GM18519 (cell line): Measurements from ENCODE around the gene AMMECR1.
"Not testable (repeated sequence)": the region's sequence is repeated elsewhere in the genome, so short reads cannot be mapped to it uniquely, and the experiment has no call there.

ENCODE experiments used
- ATAC-seq: cut with Tn5 transposase; IDR thresholded peaks from one replicate; pipeline ENCODE4 v1.9.1; 2021; ENCODE audit warnings: mild to moderate bottlenecking, moderate library complexity; ENCODE audit not compliant: unreplicated experiment, low FRiP score

Gene AMMECR1

DNA sequence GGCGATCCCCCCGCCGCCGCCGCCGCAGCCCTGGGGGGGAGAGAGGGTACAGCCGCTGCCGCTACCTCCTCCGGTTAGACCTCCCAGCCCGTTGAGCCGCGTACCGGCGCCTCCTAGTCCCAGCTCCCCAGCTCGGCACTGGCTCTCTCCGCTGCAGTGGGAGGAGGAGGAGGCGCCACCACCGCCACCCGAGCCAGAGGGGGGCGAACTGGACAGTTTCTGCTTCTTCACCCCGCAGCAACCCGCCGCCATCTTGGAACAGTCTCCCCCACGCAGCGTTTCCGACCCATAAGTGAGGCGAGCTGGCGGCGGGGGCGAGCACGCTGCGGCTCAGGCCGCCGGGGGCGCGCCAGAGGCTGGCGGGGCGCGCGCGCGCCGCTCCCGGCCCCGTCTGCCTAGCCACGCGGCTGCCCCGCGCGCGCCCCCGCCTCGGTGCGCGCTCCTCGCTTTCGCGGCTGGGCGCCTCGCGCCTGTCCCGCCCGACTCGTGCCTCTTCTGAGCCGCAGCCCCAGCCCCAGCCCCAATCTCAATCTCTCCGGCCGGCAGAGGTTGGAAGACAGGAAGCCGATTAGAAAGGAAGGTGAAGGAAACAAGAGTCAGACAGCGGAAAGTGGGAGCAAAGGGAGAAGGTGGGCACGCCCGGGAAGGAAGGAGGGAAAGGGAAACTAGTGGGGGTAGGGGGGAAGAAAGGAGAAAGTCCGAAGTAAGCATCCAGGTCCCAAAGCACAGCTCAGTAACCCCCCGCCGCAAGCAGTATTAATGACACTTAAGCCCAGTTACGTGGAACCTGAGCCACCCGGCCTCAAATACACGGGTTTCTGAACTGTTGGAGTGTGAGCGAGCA lies at the start of gene AMMECR1:
Gene AMMECR1 (minus strand): TSS at position 266 of the 844 bp plus-strand sequence. CDS start 14 bp downstream, at position 252.
- ATAC-seq: peak; percentile 70

GRCh38 chrX:110363244-110363643 lies 45.4 kb upstream of the AMMECR1 start:
- ATAC-seq: no peak

DNA sequence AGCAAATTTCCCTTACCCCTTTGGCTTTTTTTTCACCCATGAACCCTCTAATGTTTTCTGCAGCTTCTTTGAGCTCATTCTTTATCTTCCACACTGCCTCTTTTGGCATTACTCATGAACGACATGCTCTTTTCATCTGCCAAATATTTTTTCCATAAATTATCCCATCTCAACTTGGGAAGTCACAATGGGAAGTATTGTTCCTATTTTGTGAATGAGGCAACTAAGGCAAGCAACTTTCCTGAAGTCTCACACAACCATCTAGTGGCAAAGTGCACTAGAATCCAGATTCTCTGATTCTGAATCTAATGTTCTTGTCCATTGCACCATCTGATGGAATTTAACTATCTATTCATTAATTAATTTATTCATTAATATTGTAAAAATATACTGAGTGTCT lies 41.4 kb upstream of the AMMECR1 start:
- no peak for ATAC-seq

GRCh38 chrX:110358548-110358947 lies 40.7 kb upstream of the AMMECR1 start, which contains the start of gene RTL9:
Gene RTL9, plus strand, starts transcription at chrX:110358848. Its CDS starts 91,770 bp downstream, at chrX:110450618.
- no peak for ATAC-seq

GRCh38 chrX:110346681-110347080 lies 28.8 kb upstream of the AMMECR1 start:
- no peak for ATAC-seq

DNA sequence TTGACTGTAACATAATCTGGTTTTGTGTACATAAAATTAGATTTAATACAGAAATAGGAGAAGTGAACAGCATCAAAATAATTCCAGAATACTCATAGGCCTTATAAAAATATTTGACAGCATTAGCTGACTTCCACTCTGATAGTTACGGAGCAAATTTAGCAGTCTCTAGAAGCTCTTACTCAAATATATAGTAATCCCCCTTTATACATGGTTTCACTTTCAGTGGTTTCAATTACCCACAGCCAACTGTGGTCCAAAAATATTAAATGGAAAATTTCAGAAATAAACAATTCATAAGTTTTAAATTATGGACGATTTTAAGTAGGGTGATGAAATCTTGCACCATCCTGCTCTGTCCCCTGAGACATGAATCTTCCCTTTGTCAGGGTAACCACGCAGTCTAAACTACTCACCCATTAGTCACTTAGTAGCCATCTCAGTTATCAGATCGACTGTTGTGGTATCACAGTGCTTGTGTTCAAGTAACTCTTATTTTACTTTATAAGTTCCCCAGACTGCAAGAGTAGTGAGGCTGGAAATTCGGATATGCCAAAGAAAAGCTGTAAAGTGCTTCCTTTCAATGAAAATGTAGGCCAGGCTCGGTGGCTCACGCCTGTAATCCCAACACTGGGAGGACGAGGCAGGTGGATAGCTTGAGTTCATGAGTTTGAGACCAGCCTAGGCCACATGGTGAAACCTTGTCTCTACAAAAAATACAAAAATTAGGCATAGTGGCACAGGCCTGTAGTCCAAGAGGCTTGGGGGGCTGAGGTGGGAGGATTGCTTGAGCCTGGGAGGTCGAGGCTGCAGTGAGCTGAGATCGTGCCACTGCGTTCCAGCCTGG lies 23.5 kb upstream of the AMMECR1 start:
- peak; percentile 77 for ATAC-seq

- no peak for ATAC-seq
Observed at GRCh38 chrX:110338935-110339334, 21.1 kb upstream of the AMMECR1 start.

DNA sequence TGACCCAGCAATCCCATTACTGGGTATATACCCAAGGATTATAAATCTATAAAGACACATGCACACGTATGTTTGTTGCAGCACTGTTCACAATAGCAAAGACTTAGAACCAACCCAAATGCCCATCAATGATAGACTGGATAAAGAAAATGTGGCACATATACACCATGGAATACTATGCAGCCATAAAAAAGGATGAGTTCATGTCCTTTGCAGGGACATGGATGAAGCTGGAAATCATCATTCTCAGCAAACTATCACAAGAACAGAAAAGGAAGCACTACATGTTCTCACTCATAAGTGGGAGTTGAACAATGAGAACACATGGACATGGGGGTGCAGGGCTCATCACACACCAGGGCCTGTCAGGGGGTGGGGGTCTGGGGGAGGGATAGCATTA lies 15.6 kb upstream of the AMMECR1 start:
- ATAC-seq: not testable (repeated sequence)

- no peak for ATAC-seq
Observed at GRCh38 chrX:110331444-110332030, 13.7 kb upstream of the AMMECR1 start.

GRCh38 chrX:110328613-110329012 lies 10.7 kb upstream of the AMMECR1 start:
- ATAC-seq: not testable (repeated sequence)

- ATAC-seq: no peak
Observed at GRCh38 chrX:110327336-110327735, 9.5 kb upstream of the AMMECR1 start.

- no peak for ATAC-seq
Observed at GRCh38 chrX:110326712-110327111, 8.8 kb upstream of the AMMECR1 start.

- no peak for ATAC-seq
Observed at GRCh38 chrX:110322603-110323002, 4.7 kb upstream of the AMMECR1 start.

GRCh38 chrX:110321670-110322069 lies 3.8 kb upstream of the AMMECR1 start:
- ATAC-seq: peak; percentile 32

- no peak for ATAC-seq
Observed at GRCh38 chrX:110321081-110321480, 3.2 kb upstream of the AMMECR1 start.

DNA sequence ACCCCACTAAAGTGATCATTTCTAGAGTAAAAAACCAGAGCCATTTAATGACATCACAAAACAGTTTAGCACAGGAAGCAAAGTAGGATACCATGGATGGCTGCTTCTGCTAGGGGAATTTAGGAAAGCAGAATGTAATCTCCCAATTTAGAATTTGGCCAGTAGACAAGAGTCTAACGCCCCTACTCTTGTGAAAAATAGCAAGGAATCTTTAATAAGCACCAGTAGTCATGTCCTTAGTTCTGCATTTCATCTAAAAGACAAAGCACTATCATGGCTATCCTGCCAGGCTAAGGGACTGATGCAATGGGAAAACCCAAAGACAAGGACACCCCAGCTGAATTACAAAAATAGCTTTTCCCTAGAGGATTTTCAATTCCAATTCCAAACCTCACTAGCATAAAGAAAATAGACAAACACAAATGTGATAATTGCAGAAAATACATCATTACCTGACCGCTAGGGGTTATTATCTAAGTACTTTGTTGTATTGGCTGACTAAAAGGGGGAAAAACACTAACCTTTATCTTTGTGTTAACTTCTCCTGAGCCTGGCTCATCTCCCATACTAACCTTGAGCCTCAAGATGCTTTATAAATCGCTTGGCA lies 2.6 kb upstream of the AMMECR1 start:
- ATAC-seq: no peak

GRCh38 chrX:110318664-110318968 lies 731 bp upstream of the AMMECR1 start:
- no peak for ATAC-seq

- ATAC-seq: no peak
Observed at GRCh38 chrX:110317061-110317819, 645 bp downstream of the AMMECR1 start.

GRCh38 chrX:110316351-110317060 lies 1.4 kb downstream of the AMMECR1 start:
- no peak for ATAC-seq
